Middle frontal gyrus (tissue), 1 donor: Measurements from ENCODE around the gene ZBTB47.

Source experiments
- DNase-seq: peaks from one replicate; pipeline ENCODE4 v3.0.0-alpha.2; 2015; ENCODE audit warnings: low spot score; ENCODE audit errors: extremely low spot score

ZBTB47 gene

GRCh38 chr3:42652611-42653302 is 740 bp upstream of the ZBTB47 start:
- no peak for DNase-seq

- no peak for DNase-seq
Observed at GRCh38 chr3:42653303-42653559, 266 bp upstream of the ZBTB47 start.

GRCh38 chr3:42654331-42655201 is 1.1 kb downstream of the ZBTB47 start:
- DNase-seq: peak; percentile 62

GRCh38 chr3:42655331-42655888 is 1.9 kb downstream of the ZBTB47 start:
- no peak for DNase-seq

GRCh38 chr3:42655980-42656679 is 2.6 kb downstream of the ZBTB47 start:
- no peak for DNase-seq

- DNase-seq: no peak
Observed at GRCh38 chr3:42656680-42657610, 3.4 kb downstream of the ZBTB47 start.

- DNase-seq: no peak
Observed at GRCh38 chr3:42657675-42658074, 4.2 kb downstream of the ZBTB47 start.

- no peak for DNase-seq
Observed at GRCh38 chr3:42658091-42658770, 4.7 kb downstream of the ZBTB47 start.

- no peak for DNase-seq
Observed at GRCh38 chr3:42658771-42659390, 5.4 kb downstream of the ZBTB47 start.

GRCh38 chr3:42659451-42660130 is 6.1 kb downstream of the ZBTB47 start:
- no peak for DNase-seq

GRCh38 chr3:42660131-42660715 is 6.7 kb downstream of the ZBTB47 start:
- no peak for DNase-seq

- DNase-seq: no peak
Observed at GRCh38 chr3:42660898-42661297, 7.4 kb downstream of the ZBTB47 start.

- DNase-seq: no peak
Observed at GRCh38 chr3:42661593-42662022, 8.1 kb downstream of the ZBTB47 start.

GRCh38 chr3:42662037-42662812 is 8.7 kb downstream of the ZBTB47 start:
- no peak for DNase-seq

GRCh38 chr3:42662813-42663535 is 9.5 kb downstream of the ZBTB47 start:
- no peak for DNase-seq

- no peak for DNase-seq
Observed at GRCh38 chr3:42663581-42664437, 10.3 kb downstream of the ZBTB47 start.

- DNase-seq: no peak
Observed at GRCh38 chr3:42664438-42664803, 10.9 kb downstream of the ZBTB47 start.
